ENCODE measurements around the gene TFPT.

The TFPT gene

GRCh38 chr19:54081032-54081431, 34.4 kb downstream of the TFPT start, which contains the start of gene TARM1:
TSS of gene TARM1 (minus strand) at chr19:54081365. CDS start at chr19:54081340, 25 bp downstream.
- DNase-seq (ENCODE audit: low read depth, low spot score), result no peak

GRCh38 chr19:54077334-54077733, 38.1 kb downstream of the TFPT start:
- DNase-seq (ENCODE audit: low read depth, low spot score), result no peak

GRCh38 chr19:54074851-54075250, 40.6 kb downstream of the TFPT start:
- DNase-seq (ENCODE audit: low read depth, low spot score), result no peak

GRCh38 chr19:54073829-54074228, 41.6 kb downstream of the TFPT start:
- no peak for DNase-seq (ENCODE audit: low read depth, low spot score)

GRCh38 chr19:54069470-54069869, 46.0 kb downstream of the TFPT start:
- no peak for DNase-seq (ENCODE audit: low read depth, low spot score)

GRCh38 chr19:54063350-54064116, 51.9 kb downstream of the TFPT start, which contains the start of gene VSTM1:
TSS of gene VSTM1 (minus strand) at chr19:54063897. CDS start at chr19:54063777, 120 bp downstream.
- DNase-seq (ENCODE audit: low read depth, low spot score), result no peak

- no peak for DNase-seq (ENCODE audit: low read depth, low spot score)
Observed at GRCh38 chr19:54062643-54063042, 52.8 kb downstream of the TFPT start.
